GM10248 (cell line): ENCODE results near the gene CCR7.

ENCODE experiments used
- CTCF ChIA-PET: fragments of 300-600 bp; sonication (Branson Sonifier 250); formaldehyde crosslinking; extraction: SDS; loops from one replicate; lab custom pipeline; 2021; ENCODE audit warnings: antibody characterized with exemption; lab: Yijun Ruan, JAX
- POLR2A ChIA-PET: fragments of 350-650 bp; sonication (Branson Sonifier 250); formaldehyde crosslinking; extraction: SDS; loops from one replicate; lab custom pipeline; 2020; ENCODE audit warnings: antibody characterized with exemption; lab: Yijun Ruan, JAX
- DNase-seq: peaks from one replicate; pipeline ENCODE4 v3.0.0; 2012; ENCODE audit errors: extremely low spot score
- CTCF ChIP-seq: IDR thresholded peaks from 2 replicates; pipeline ENCODE4 v1.5.1; 2012; ENCODE audit warnings: mild to moderate bottlenecking, low read depth; ENCODE audit errors: extremely low read depth, missing control alignments, control extremely low read depth

The CCR7 gene

GRCh38 chr17:40526668-40527067, 38.6 kb downstream of the CCR7 start:
- no peak for TF ChIP-seq CTCF
- DNase-seq: no peak
- ChIA-PET POLR2A (no interaction called here), CTCF (interaction anchor here (1.1 to 1.9 kb wide), 2 partner anchors 9 to 33 kb away, joined by 3 to 5 read pairs; no protein-coding TSS in a partner anchor)

GRCh38 chr17:40525294-40525693, 40.0 kb downstream of the CCR7 start:
- DNase-seq: no peak
- ChIA-PET POLR2A (interaction anchor here (0.7 kb wide), 1 partner anchor 424 kb away, joined by 3 read pairs; no protein-coding TSS in a partner anchor), CTCF (interaction anchor here (0.9 to 2.1 kb wide), 4 partner anchors 8 to 110 kb away, joined by 3 to 18 read pairs (median 4); no protein-coding TSS in a partner anchor)
- no peak for TF ChIP-seq CTCF

GRCh38 chr17:40524243-40524965, 40.9 kb downstream of the CCR7 start:
- TF ChIP-seq CTCF: no peak
- CTCF ChIA-PET: interaction anchor here (0.8 to 2.1 kb wide), 2 partner anchors 9 to 202 kb away, joined by 3 to 18 read pairs; no protein-coding TSS in a partner anchor
- POLR2A ChIA-PET: no interaction called here

GRCh38 chr17:40522961-40523310, 42.3 kb downstream of the CCR7 start:
- POLR2A ChIA-PET: interaction anchor here (0.5 kb wide), 1 partner anchor 73 kb away, joined by 3 read pairs; no protein-coding TSS in a partner anchor
- DNase-seq: no peak
- TF ChIP-seq CTCF: no peak
- CTCF ChIA-PET: interaction anchor here (1.1 to 4.6 kb wide), 3 partner anchors 10 to 123 kb away, joined by 3 to 29 read pairs (median 4); no protein-coding TSS in a partner anchor

More at GRCh38 chr17:40524243-40524965, 40.9 kb downstream of the CCR7 start:
- no peak for DNase-seq

- DNase-seq: no peak
- POLR2A ChIA-PET: no interaction called here
- CTCF ChIA-PET: interaction anchor here (1.1 to 4.6 kb wide), 3 partner anchors 10 to 122 kb away, joined by 3 to 29 read pairs (median 4); no protein-coding TSS in a partner anchor
- no peak for TF ChIP-seq CTCF
Measured at GRCh38 chr17:40522250-40522960, 42.9 kb downstream of the CCR7 start.

- TF ChIP-seq CTCF: no peak
- POLR2A ChIA-PET: no interaction called here
- CTCF ChIA-PET: interaction anchor here (1.1 to 4.6 kb wide), 2 partner anchors 12 to 45 kb away, joined by 4 to 29 read pairs; no protein-coding TSS in a partner anchor
- DNase-seq: no peak
Measured at GRCh38 chr17:40520991-40521453, 44.2 kb downstream of the CCR7 start.
